Measurements from ENCODE around the gene RILPL1. TPM values are rescaled to one million over a fixed set of nuclear protein-coding genes. Genes with fewer than 3 reads are reported as not detected.
A peak's percentile ranks its signal among the peaks of the same experiment; 100 is the strongest.
"Not testable (repeated sequence)": the region's sequence is repeated elsewhere in the genome, so short reads cannot be mapped to it uniquely, and the experiment has no call there.

RILPL1 gene
- total RNA-seq, 1 donor from 2014 or later, result 5.9 TPM

DNA sequence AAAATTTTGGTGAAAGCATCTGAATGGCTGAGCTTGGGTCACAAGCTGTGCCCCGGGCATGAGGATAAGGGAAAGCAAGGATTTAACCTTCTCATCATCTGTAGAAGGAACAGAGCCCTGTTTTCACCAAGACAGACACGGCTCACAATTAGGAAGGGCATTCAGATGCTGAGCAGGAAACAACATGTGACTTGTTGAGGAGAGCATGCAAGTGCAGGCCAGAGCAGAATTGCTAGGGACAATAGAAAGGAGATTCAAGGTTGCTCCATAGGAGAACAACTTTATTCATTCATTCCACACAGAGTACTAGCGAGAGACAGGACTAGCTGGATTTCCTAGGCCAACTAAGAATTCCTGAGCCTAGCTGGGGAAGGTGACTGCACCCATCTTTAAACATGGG is 14.6 kb upstream of the RILPL1 start:
- no peaks in the 10 kb centered on the region for H3K36me3 Mint-ChIP-seq (ENCODE audit: low read depth)
- no peak overlapping the region for H3K27ac Mint-ChIP-seq
- no peaks in the 10 kb centered on the region for H3K9me3 Mint-ChIP-seq
- intact Hi-C loops (cut with micrococcal nuclease), result no loop called here
- H3K27me3 Mint-ChIP-seq (ENCODE audit: low read depth), result peaks cover 21% of the 10 kb centered on the region
- DNase-seq (ENCODE audit: low spot score), result no peak
- H3K4me1 Mint-ChIP-seq (ENCODE audit: low read depth), result no peaks in the 10 kb centered on the region
- H3K4me3 Mint-ChIP-seq (ENCODE audit: low read depth), result no peak overlapping the region

DNA sequence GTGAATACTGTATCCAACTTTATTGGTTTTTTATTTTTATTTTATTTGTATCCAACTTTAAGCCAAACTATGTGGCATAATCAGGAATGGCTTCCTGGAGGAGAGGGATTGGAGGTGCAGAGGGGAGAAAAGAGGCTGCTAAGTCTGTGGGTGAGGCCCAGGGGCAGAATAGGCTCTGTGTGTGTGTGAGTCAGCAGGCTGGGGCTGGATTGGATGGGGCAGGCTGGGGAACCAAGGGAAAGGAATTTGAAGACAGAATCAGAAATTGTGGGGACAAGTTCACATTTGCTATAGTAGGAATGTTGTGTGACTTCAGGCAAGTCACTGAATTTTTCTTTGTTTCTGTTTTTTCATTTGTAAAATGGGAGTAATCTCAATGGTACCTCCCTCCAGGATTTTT is 12.8 kb upstream of the RILPL1 start:
- H3K4me1 Mint-ChIP-seq (ENCODE audit: low read depth), result no peaks in the 10 kb centered on the region
- no peak for DNase-seq (ENCODE audit: low spot score)
- H3K9me3 Mint-ChIP-seq, result no peaks in the 10 kb centered on the region
- intact Hi-C loops (cut with micrococcal nuclease), result no loop called here
- peaks cover 17% of the 10 kb centered on the region for H3K27me3 Mint-ChIP-seq (ENCODE audit: low read depth)
- no peak overlapping the region for H3K4me3 Mint-ChIP-seq (ENCODE audit: low read depth)
- no peaks in the 10 kb centered on the region for H3K36me3 Mint-ChIP-seq (ENCODE audit: low read depth)
- no peak overlapping the region for H3K27ac Mint-ChIP-seq

GRCh38 chr12:123543541-123543940 is 10.0 kb upstream of the RILPL1 start:
- no peak for DNase-seq (ENCODE audit: low spot score)
- intact Hi-C loops (cut with micrococcal nuclease), result no loop called here
- H3K4me1 Mint-ChIP-seq (ENCODE audit: low read depth), result no peaks in the 10 kb centered on the region
- peaks cover 20% of the 10 kb centered on the region for H3K27me3 Mint-ChIP-seq (ENCODE audit: low read depth)
- no peak overlapping the region for H3K4me3 Mint-ChIP-seq (ENCODE audit: low read depth)
- no peaks in the 10 kb centered on the region for H3K36me3 Mint-ChIP-seq (ENCODE audit: low read depth)
- H3K9me3 Mint-ChIP-seq, result no peaks in the 10 kb centered on the region
- H3K27ac Mint-ChIP-seq, result no peak overlapping the region

DNA sequence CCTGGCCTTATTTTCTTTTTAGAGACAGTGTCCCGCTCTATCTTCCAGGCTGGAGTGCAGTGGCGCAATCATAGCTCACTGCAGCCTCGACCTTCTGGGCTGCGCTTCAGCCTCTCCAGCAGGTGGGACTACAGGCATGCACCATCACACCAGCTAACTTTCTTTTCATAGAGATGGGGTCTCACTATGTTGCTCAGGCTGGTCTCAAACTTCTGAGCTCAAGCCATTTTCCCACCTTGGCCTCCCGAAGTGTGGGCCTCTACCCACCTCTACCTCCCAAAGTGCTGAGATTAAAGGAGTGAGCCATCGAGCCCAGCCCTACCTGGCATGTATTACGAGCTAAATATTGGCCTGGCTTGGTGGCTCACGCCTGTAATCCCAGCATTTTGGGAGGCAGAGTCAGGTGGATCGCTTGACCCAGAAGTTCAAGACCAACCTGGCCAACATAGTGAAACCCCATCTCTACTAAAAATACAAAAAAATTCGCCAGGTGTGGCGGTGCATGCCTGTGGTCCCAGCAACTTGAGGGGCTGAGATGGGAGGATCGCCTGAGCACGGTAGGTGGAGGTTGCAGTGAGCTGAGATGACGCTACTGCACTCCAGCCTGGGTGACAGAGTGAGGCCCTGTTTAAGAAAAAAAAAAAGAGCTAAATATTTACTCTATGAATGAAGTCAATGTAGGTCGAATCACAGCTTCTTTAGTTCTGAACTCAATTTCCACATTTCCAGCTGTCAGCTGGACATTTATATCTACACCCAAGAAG is 7.6 kb upstream of the RILPL1 start:
- Mint-ChIP-seq H3K27ac (no peak overlapping the region), H3K9me3 (no peaks in the 10 kb centered on the region), H3K36me3 (ENCODE audit: low read depth) (no peaks in the 10 kb centered on the region), H3K4me3 (ENCODE audit: low read depth) (no peak overlapping the region), H3K27me3 (ENCODE audit: low read depth) (peaks cover 16% of the 10 kb centered on the region), H3K4me1 (ENCODE audit: low read depth) (no peaks in the 10 kb centered on the region)
- intact Hi-C loops (cut with micrococcal nuclease), result no loop called here
- no peak for DNase-seq (ENCODE audit: low spot score)

- H3K36me3 Mint-ChIP-seq (ENCODE audit: low read depth); DNase-seq (ENCODE audit: low spot score); H3K4me1 Mint-ChIP-seq (ENCODE audit: low read depth); H3K9me3 Mint-ChIP-seq; intact Hi-C loops (cut with micrococcal nuclease); H3K27ac Mint-ChIP-seq: not testable (repeated sequence)
- Mint-ChIP-seq H3K27me3 (ENCODE audit: low read depth) (peaks cover 20% of the 10 kb centered on the region), H3K4me3 (ENCODE audit: low read depth) (peak overlapping the region; percentile 13)
Observed at GRCh38 chr12:123535952-123536351, 2.4 kb upstream of the RILPL1 start.

- peak overlapping the region; percentile 74 for H3K4me3 Mint-ChIP-seq (ENCODE audit: low read depth)
- no peaks in the 10 kb centered on the region for H3K36me3 Mint-ChIP-seq (ENCODE audit: low read depth)
- H3K9me3 Mint-ChIP-seq, result no peaks in the 10 kb centered on the region
- H3K27me3 Mint-ChIP-seq (ENCODE audit: low read depth), result peaks cover 12% of the 10 kb centered on the region
- intact Hi-C loops (cut with micrococcal nuclease), result no loop called here
- H3K4me1 Mint-ChIP-seq (ENCODE audit: low read depth), result peaks cover 11% of the 10 kb centered on the region
- no peak overlapping the region for H3K27ac Mint-ChIP-seq
- DNase-seq (ENCODE audit: low spot score), result no peak
Observed at GRCh38 chr12:123532808-123533649, 490 bp downstream of the RILPL1 start.

GRCh38 chr12:123532019-123532418 is 1.5 kb downstream of the RILPL1 start:
- H3K9me3 Mint-ChIP-seq, result no peaks in the 10 kb centered on the region
- DNase-seq (ENCODE audit: low spot score), result no peak
- H3K27me3 Mint-ChIP-seq (ENCODE audit: low read depth), result peaks cover 8% of the 10 kb centered on the region

GRCh38 chr12:123531091-123531490 is 2.4 kb downstream of the RILPL1 start:
- H3K4me3 Mint-ChIP-seq (ENCODE audit: low read depth), result no peak overlapping the region
- no peaks in the 10 kb centered on the region for H3K9me3 Mint-ChIP-seq
- no peak overlapping the region for H3K27ac Mint-ChIP-seq
- H3K36me3 Mint-ChIP-seq (ENCODE audit: low read depth), result no peaks in the 10 kb centered on the region
- H3K4me1 Mint-ChIP-seq (ENCODE audit: low read depth), result peaks cover 11% of the 10 kb centered on the region
- no peak for DNase-seq (ENCODE audit: low spot score)
- intact Hi-C loops (cut with micrococcal nuclease), result no loop called here
- peaks cover 5% of the 10 kb centered on the region for H3K27me3 Mint-ChIP-seq (ENCODE audit: low read depth)

More at GRCh38 chr12:123532019-123532418, 1.5 kb downstream of the RILPL1 start:
- peaks cover 11% of the 10 kb centered on the region for H3K4me1 Mint-ChIP-seq (ENCODE audit: low read depth)
- H3K36me3 Mint-ChIP-seq (ENCODE audit: low read depth), result no peaks in the 10 kb centered on the region
- intact Hi-C loops (cut with micrococcal nuclease), result no loop called here
- no peak overlapping the region for H3K27ac Mint-ChIP-seq
- peak overlapping the region; percentile 74 for H3K4me3 Mint-ChIP-seq (ENCODE audit: low read depth)

GRCh38 chr12:123530668-123531067 is 2.9 kb downstream of the RILPL1 start:
- Mint-ChIP-seq H3K9me3 (no peaks in the 10 kb centered on the region), H3K36me3 (ENCODE audit: low read depth) (no peaks in the 10 kb centered on the region), H3K4me3 (ENCODE audit: low read depth) (peak overlapping the region; percentile 1), H3K27me3 (ENCODE audit: low read depth) (peaks cover 4% of the 10 kb centered on the region), H3K27ac (no peak overlapping the region), H3K4me1 (ENCODE audit: low read depth) (peaks cover 11% of the 10 kb centered on the region)
- no peak for DNase-seq (ENCODE audit: low spot score)
- intact Hi-C loops (cut with micrococcal nuclease), result no loop called here

DNA sequence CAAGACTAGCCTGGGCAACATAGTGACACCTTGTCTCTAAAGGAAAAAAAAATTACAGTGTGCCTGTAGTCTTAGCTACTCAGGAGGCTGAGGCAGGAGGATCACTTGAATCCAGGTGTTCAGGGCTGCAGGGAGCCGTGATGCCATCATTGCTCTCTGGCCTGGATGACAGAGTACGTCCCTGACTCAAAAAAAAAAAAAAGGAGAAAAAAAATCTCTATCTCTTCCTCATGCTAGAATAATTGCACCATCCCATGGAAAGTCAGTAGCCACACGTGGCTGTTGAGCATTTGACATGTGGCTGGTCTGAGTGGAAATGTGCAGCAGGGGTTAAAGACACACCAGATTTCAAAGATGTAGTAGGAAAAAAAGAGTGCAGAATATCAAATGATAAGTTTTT is 3.8 kb downstream of the RILPL1 start:
- peaks cover 11% of the 10 kb centered on the region for H3K4me1 Mint-ChIP-seq (ENCODE audit: low read depth)
- H3K9me3 Mint-ChIP-seq, result no peaks in the 10 kb centered on the region
- H3K27ac Mint-ChIP-seq, result no peak overlapping the region
- intact Hi-C loops (cut with micrococcal nuclease), result no loop called here
- H3K27me3 Mint-ChIP-seq (ENCODE audit: low read depth), result peaks cover 4% of the 10 kb centered on the region
- no peaks in the 10 kb centered on the region for H3K36me3 Mint-ChIP-seq (ENCODE audit: low read depth)
- DNase-seq (ENCODE audit: low spot score), result no peak
- no peak overlapping the region for H3K4me3 Mint-ChIP-seq (ENCODE audit: low read depth)

DNA sequence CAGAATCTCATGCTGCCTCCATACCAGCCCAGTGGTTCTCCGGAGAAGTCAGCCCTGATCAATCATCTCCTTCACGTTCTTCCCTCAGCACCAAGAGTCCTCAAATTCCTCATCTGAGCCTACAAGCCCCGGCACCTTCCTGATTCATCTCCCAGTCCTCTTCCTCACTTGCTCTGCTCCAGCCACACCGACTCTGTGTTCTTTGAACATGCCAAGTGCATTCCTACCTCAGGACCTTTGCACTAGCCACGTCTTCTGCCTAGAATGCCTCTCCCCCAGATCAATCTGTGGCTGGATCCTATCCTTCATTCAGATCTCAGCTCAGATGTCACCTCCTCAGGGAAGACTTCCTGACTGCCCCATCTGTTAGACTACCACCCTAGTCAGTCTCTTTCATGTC is 4.7 kb downstream of the RILPL1 start:
- Mint-ChIP-seq H3K4me1 (ENCODE audit: low read depth) (peaks cover 10% of the 10 kb centered on the region), H3K36me3 (ENCODE audit: low read depth) (no peaks in the 10 kb centered on the region), H3K27me3 (ENCODE audit: low read depth) (no peaks in the 10 kb centered on the region), H3K27ac (no peak overlapping the region), H3K4me3 (ENCODE audit: low read depth) (no peak overlapping the region), H3K9me3 (no peaks in the 10 kb centered on the region)
- intact Hi-C loops (cut with micrococcal nuclease), result no loop called here
- no peak for DNase-seq (ENCODE audit: low spot score)

DNA sequence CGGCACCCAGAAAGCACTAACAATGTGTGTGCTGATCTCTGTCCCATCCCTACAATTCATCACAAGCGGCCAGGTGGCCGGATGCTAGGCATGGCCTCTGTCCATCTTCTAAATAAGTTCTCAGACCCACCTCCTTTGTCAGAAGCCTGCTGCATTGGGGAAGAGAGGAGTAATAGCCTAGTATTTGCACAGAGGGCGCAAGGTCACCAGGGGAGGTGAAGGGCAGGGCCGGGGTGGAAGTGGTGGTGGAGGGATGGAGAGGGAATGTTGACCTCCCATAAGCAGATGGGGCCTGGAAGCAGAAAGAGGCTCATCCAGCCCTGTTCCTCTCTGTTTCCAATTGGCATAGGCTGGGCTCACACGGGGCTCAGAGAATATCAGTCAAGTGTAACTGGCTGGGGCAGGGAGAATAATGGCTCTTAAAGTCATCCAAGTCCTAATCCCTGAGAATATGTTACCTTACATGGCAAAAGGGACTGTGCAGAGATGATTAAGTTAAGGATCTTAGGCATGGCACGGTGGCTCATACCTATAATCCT is 6.9 kb downstream of the RILPL1 start:
- no peaks in the 10 kb centered on the region for H3K27me3 Mint-ChIP-seq (ENCODE audit: low read depth)
- intact Hi-C loops (cut with micrococcal nuclease), result no loop called here
- no peaks in the 10 kb centered on the region for H3K9me3 Mint-ChIP-seq
- H3K27ac Mint-ChIP-seq, result no peak overlapping the region
- no peak overlapping the region for H3K4me3 Mint-ChIP-seq (ENCODE audit: low read depth)
- H3K36me3 Mint-ChIP-seq (ENCODE audit: low read depth), result no peaks in the 10 kb centered on the region
- peaks cover 2% of the 10 kb centered on the region for H3K4me1 Mint-ChIP-seq (ENCODE audit: low read depth)
- no peak for DNase-seq (ENCODE audit: low spot score)

DNA sequence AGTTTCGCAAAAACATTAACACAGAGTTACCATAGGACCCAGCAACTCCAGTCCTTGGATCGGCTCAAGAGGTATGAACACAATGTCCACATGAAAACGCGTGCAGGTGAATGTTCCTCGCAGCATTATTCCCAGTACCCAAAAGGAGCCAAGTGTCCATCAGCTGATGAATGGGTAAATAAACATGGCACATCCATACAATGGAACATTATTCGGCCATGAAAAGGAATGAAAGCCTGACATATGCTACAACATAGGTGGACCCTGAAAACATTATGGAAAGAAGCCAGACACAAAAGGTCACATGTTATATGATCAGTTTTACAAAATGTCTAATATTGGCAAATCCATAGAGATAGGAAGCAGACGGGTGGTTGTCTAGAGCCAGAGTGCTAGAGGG is 9.1 kb downstream of the RILPL1 start:
- Mint-ChIP-seq H3K9me3 (no peaks in the 10 kb centered on the region), H3K4me1 (ENCODE audit: low read depth) (no peaks in the 10 kb centered on the region), H3K4me3 (ENCODE audit: low read depth) (no peak overlapping the region), H3K27ac (no peak overlapping the region), H3K27me3 (ENCODE audit: low read depth) (no peaks in the 10 kb centered on the region), H3K36me3 (ENCODE audit: low read depth) (no peaks in the 10 kb centered on the region)
- no peak for DNase-seq (ENCODE audit: low spot score)
- intact Hi-C loops (cut with micrococcal nuclease), result no loop called here
